HG02571 (cell line): Measurements from ENCODE around the gene RPL13.

Experiments
- ATAC-seq: cut with Tn5 transposase; IDR thresholded peaks from one replicate; pipeline ENCODE4 v1.9.1; 2021; ENCODE audit warnings: mild to moderate bottlenecking, moderate library complexity; ENCODE audit not compliant: unreplicated experiment

RPL13 gene

GRCh38 chr16:89560378-89561141, at the start of gene RPL13:
Gene RPL13 (plus strand): TSS chr16:89560682. CDS start chr16:89560960, 278 bp downstream.
- peak; percentile 81 for ATAC-seq

- ATAC-seq: no peak
Observed at GRCh38 chr16:89511374-89511773, 49.1 kb upstream of the RPL13 start.

GRCh38 chr16:89512453-89512852, 48.0 kb upstream of the RPL13 start:
- no peak for ATAC-seq

GRCh38 chr16:89517128-89517527, 43.4 kb upstream of the RPL13 start:
- no peak for ATAC-seq

GRCh38 chr16:89519881-89520280, 40.6 kb upstream of the RPL13 start:
- ATAC-seq: no peak

- ATAC-seq: no peak
Observed at GRCh38 chr16:89522287-89522686, 38.2 kb upstream of the RPL13 start.

GRCh38 chr16:89523680-89524344, 36.7 kb upstream of the RPL13 start:
- ATAC-seq: no peak

- no peak for ATAC-seq
Observed at GRCh38 chr16:89525146-89525913, 35.2 kb upstream of the RPL13 start.

GRCh38 chr16:89529097-89529496, 31.4 kb upstream of the RPL13 start:
- ATAC-seq: no peak

GRCh38 chr16:89530401-89531381, 29.8 kb upstream of the RPL13 start:
- ATAC-seq: no peak

- no peak for ATAC-seq
Observed at GRCh38 chr16:89531821-89532526, 28.5 kb upstream of the RPL13 start.

- ATAC-seq: no peak
Observed at GRCh38 chr16:89534252-89534756, 26.2 kb upstream of the RPL13 start.

GRCh38 chr16:89536371-89536770, 24.1 kb upstream of the RPL13 start:
- no peak for ATAC-seq

GRCh38 chr16:89536886-89537548, 23.5 kb upstream of the RPL13 start:
- ATAC-seq: no peak

- no peak for ATAC-seq
Observed at GRCh38 chr16:89537549-89537925, 22.9 kb upstream of the RPL13 start.

GRCh38 chr16:89538286-89538685, 22.2 kb upstream of the RPL13 start:
- no peak for ATAC-seq

GRCh38 chr16:89540557-89540956, 19.9 kb upstream of the RPL13 start:
- ATAC-seq: no peak

- ATAC-seq: no peak
Observed at GRCh38 chr16:89541792-89542191, 18.7 kb upstream of the RPL13 start.

GRCh38 chr16:89544113-89544512, 16.4 kb upstream of the RPL13 start:
- no peak for ATAC-seq
